ENCODE results near the gene SRD5A1.

DNA sequence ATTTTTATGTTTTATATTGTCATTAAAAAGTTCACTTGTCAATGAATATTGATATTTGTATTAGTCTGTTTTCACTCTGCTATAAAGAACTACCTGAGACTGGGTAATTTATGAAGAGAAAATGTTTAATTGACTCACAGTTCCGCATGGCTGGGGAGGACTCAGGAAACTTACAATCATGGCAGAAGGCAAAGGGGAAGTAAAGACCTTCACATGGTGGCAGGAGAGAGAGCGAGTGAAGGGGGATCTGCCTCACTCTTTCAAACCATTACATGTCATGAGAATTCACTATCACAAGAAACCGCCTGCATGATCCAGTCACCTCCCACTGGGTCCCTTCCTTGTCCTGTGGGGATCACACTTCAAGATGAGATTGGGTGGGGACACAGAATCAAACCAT is 27.4 kb downstream of the SRD5A1 start:
- TF ChIP-seq, protein P1, sequence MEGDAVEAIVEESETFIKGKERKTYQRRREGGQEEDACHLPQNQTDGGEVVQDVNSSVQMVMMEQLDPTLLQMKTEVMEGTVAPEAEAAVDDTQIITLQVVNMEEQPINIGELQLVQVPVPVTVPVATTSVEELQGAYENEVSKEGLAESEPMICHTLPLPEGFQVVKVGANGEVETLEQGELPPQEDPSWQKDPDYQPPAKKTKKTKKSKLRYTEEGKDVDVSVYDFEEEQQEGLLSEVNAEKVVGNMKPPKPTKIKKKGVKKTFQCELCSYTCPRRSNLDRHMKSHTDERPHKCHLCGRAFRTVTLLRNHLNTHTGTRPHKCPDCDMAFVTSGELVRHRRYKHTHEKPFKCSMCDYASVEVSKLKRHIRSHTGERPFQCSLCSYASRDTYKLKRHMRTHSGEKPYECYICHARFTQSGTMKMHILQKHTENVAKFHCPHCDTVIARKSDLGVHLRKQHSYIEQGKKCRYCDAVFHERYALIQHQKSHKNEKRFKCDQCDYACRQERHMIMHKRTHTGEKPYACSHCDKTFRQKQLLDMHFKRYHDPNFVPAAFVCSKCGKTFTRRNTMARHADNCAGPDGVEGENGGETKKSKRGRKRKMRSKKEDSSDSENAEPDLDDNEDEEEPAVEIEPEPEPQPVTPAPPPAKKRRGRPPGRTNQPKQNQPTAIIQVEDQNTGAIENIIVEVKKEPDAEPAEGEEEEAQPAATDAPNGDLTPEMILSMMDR (conservative IDR thresholded peaks at IDR 0.05) = no peak
- no peak for TF ChIP-seq ZFX (IDR thresholded peaks at IDR 0.05)
